ENCODE data around the gene WDR45B. TPM values are rescaled to one million over a fixed set of nuclear protein-coding genes. Genes with fewer than 3 reads are reported as not detected.

Gene WDR45B
- total RNA-seq, 1 donor from 2014 or later = 41.4 TPM

- no peak for DNase-seq
- H3K4me1 ChIP-seq = peaks cover 26% of the 10 kb centered on the region
- TF ChIP-seq CTCF (IDR thresholded peaks at IDR 0.05; ENCODE audit: borderline replicate concordance) = no peak
- H3K9me3 ChIP-seq (replicated peaks) = no peaks in the 10 kb centered on the region
- H3K36me3 ChIP-seq = peaks cover 55% of the 10 kb centered on the region
- intact Hi-C loops (cut with micrococcal nuclease) = no loop called here
- H3K27ac ChIP-seq (replicated peaks) = peak overlapping the region; percentile 78
- no peak overlapping the region for H3K4me3 ChIP-seq
- H3K27me3 ChIP-seq (ENCODE audit: low read depth) = no peaks in the 10 kb centered on the region
Measured at GRCh38 chr17:82614095-82614631, 34.1 kb downstream of the WDR45B start.

GRCh38 chr17:82613283-82614094 is 34.8 kb downstream of the WDR45B start:
- Histone ChIP-seq H3K27me3 (ENCODE audit: low read depth) (no peaks in the 10 kb centered on the region), H3K4me1 (peaks cover 26% of the 10 kb centered on the region), H3K36me3 (peaks cover 48% of the 10 kb centered on the region), H3K9me3 (replicated peaks) (no peaks in the 10 kb centered on the region), H3K27ac (replicated peaks) (peak overlapping the region; percentile 78), H3K4me3 (no peak overlapping the region)
- no peak for TF ChIP-seq CTCF (IDR thresholded peaks at IDR 0.05; ENCODE audit: borderline replicate concordance)
- no peak for DNase-seq
- intact Hi-C loops (cut with micrococcal nuclease) = no loop called here

- no peak for TF ChIP-seq CTCF (IDR thresholded peaks at IDR 0.05; ENCODE audit: borderline replicate concordance)
- no peak overlapping the region for H3K4me3 ChIP-seq
- intact Hi-C loops (cut with micrococcal nuclease) = no loop called here
- H3K36me3 ChIP-seq = peaks cover 27% of the 10 kb centered on the region
- no peaks in the 10 kb centered on the region for H3K27me3 ChIP-seq (ENCODE audit: low read depth)
- H3K9me3 ChIP-seq (replicated peaks) = no peaks in the 10 kb centered on the region
- no peak for DNase-seq
- H3K4me1 ChIP-seq = peaks cover 26% of the 10 kb centered on the region
- H3K27ac ChIP-seq (replicated peaks) = peak overlapping the region; percentile 15
Measured at GRCh38 chr17:82611140-82612058, 36.8 kb downstream of the WDR45B start.

- Histone ChIP-seq H3K4me1 (peaks cover 31% of the 10 kb centered on the region), H3K27ac (replicated peaks) (peak overlapping the region; percentile 30), H3K36me3 (peaks cover 19% of the 10 kb centered on the region), H3K4me3 (no peak overlapping the region), H3K9me3 (replicated peaks) (no peaks in the 10 kb centered on the region), H3K27me3 (ENCODE audit: low read depth) (no peaks in the 10 kb centered on the region)
- no peak for DNase-seq
- intact Hi-C loops (cut with micrococcal nuclease) = no loop called here
- no peak for TF ChIP-seq CTCF (IDR thresholded peaks at IDR 0.05; ENCODE audit: borderline replicate concordance)
Measured at GRCh38 chr17:82609655-82610054, 38.6 kb downstream of the WDR45B start.

- no peak overlapping the region for H3K27ac ChIP-seq (replicated peaks)
- H3K36me3 ChIP-seq = peaks cover 20% of the 10 kb centered on the region
- no peaks in the 10 kb centered on the region for H3K9me3 ChIP-seq (replicated peaks)
- no peak for DNase-seq
- intact Hi-C loops (cut with micrococcal nuclease) = no loop called here
- H3K4me3 ChIP-seq = no peak overlapping the region
- no peaks in the 10 kb centered on the region for H3K27me3 ChIP-seq (ENCODE audit: low read depth)
- H3K4me1 ChIP-seq = peaks cover 32% of the 10 kb centered on the region
- TF ChIP-seq CTCF (IDR thresholded peaks at IDR 0.05; ENCODE audit: borderline replicate concordance) = no peak
Measured at GRCh38 chr17:82608816-82609215, 39.4 kb downstream of the WDR45B start.
